Fibroblast of lung (primary cell): ENCODE results near the gene PPIH.

ENCODE experiments used
- CTCF ChIP-seq, 2 donors: IDR thresholded peaks in 1 of 2; conservative IDR thresholded peaks in 1 of 2; 1 replicate in 1 of 2; 2 replicates in 1 of 2; pipeline ENCODE4 v1.5.1; 2011 to 2012; ENCODE audit warnings: low read length in 2 of 2, control low read depth in 1 of 2, inconsistent platforms in 1 of 2, low read depth in 1 of 2, mild to moderate bottlenecking in 1 of 2
- EZH2 ChIP-seq: IDR thresholded peaks from 2 replicates; pipeline ENCODE4 v1.5.1; 2012; ENCODE audit warnings: low read length, control low read depth, mild to moderate bottlenecking; ENCODE audit errors: missing control alignments

- TF ChIP-seq CTCF (conservative IDR thresholded peaks at IDR 0.05 in 1 of 2, IDR thresholded peaks at IDR 0.05 in 1 of 2; ENCODE audit: low read depth in 1 of 2, low read length in 2 of 2) (no peak), EZH2 (no peak)
Observed at GRCh38 chr1:42657201-42657600, 1.0 kb upstream of the PPIH start.
